GM06990 (cell line): ENCODE results near the gene GNB1.
"Not testable (repeated sequence)": the region's sequence is repeated elsewhere in the genome, so short reads cannot be mapped to it uniquely, and the experiment has no call there.

ENCODE experiments used
- DNase-seq: peaks from one replicate; pipeline ENCODE4 v3.0.0-alpha.2; 2011; ENCODE audit not compliant: insufficient read length; ENCODE audit errors: extremely low read depth
- H3K27me3 ChIP-seq: replicated peaks from 2 replicates; pipeline ENCODE4 v1.6.0; 2011; ENCODE audit warnings: low read length; ENCODE audit not compliant: control insufficient read depth, insufficient read depth
- H3K36me3 ChIP-seq: 2 replicates; pipeline ENCODE4 v1.5.1; 2011; ENCODE audit warnings: low read length; ENCODE audit not compliant: control insufficient read depth, insufficient read depth
- H3K4me3 ChIP-seq: replicated peaks from 2 replicates; pipeline ENCODE4 v1.5.1; 2011; ENCODE audit warnings: low read depth, mild to moderate bottlenecking, control low read depth, low read length
- TF ChIP-seq, protein P1 (sequence below): IDR thresholded peaks from 2 replicates; pipeline ENCODE4 v1.5.1; 2011; ENCODE audit warnings: low read length, control low read depth, mild to moderate bottlenecking, inconsistent platforms; ENCODE audit not compliant: insufficient read depth, poor library complexity, severe bottlenecking

GNB1 gene

GRCh38 chr1:1861339-1861730, 29.6 kb downstream of the GNB1 start:
- H3K27me3 ChIP-seq, result no peaks in the 10 kb centered on the region
- H3K36me3 ChIP-seq, result peaks cover 3% of the 10 kb centered on the region
- no peak overlapping the region for H3K4me3 ChIP-seq
- no peak for DNase-seq
- TF ChIP-seq, protein P1, sequence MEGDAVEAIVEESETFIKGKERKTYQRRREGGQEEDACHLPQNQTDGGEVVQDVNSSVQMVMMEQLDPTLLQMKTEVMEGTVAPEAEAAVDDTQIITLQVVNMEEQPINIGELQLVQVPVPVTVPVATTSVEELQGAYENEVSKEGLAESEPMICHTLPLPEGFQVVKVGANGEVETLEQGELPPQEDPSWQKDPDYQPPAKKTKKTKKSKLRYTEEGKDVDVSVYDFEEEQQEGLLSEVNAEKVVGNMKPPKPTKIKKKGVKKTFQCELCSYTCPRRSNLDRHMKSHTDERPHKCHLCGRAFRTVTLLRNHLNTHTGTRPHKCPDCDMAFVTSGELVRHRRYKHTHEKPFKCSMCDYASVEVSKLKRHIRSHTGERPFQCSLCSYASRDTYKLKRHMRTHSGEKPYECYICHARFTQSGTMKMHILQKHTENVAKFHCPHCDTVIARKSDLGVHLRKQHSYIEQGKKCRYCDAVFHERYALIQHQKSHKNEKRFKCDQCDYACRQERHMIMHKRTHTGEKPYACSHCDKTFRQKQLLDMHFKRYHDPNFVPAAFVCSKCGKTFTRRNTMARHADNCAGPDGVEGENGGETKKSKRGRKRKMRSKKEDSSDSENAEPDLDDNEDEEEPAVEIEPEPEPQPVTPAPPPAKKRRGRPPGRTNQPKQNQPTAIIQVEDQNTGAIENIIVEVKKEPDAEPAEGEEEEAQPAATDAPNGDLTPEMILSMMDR, result no peak

- not testable (repeated sequence) for DNase-seq, H3K4me3 ChIP-seq, H3K36me3 ChIP-seq
Observed at GRCh38 chr1:1859970-1860697, 30.8 kb downstream of the GNB1 start.

DNA sequence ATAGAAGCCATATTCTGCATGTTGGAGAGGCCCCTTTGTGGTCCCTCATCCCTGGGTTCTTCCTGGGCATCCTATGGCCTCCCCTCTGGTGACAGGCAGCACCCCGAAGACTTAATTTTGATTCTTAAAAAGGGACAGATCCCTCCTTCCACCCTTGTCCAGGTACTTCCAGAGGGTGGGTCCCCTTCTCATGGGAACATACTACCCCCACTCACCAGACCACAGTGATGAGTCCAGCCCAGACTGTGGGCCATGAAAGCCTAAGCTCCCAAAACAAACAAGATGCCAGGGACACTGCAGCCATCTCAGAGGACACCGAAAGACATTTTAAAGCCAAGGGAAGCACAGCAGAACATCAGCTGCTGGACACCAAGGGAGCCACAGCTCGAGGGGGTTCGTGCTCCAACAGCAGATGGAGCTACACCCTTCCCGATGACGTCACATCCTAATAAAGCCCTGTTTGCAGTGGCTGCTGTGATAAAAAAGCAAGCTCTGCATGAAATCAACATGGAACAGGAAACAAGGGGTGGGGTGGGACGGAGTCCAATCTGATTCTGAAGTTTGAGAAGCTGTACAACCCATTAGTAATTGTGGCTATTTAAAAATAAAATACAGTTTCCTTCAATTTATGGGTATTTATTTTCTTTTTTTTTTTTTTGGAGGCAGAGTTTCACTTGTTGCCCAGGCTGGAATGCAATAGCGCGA, 32.4 kb downstream of the GNB1 start:
- H3K4me3 ChIP-seq, result no peak overlapping the region
- DNase-seq, result no peak
- peaks cover 3% of the 10 kb centered on the region for H3K36me3 ChIP-seq
- H3K27me3 ChIP-seq, result no peaks in the 10 kb centered on the region
- TF ChIP-seq, protein P1, result peak; percentile 12

More at GRCh38 chr1:1859970-1860697, 30.8 kb downstream of the GNB1 start:
- H3K27me3 ChIP-seq, result not testable (repeated sequence)

GRCh38 chr1:1857096-1857703, 33.7 kb downstream of the GNB1 start:
- Histone ChIP-seq H3K36me3 (no peaks in the 10 kb centered on the region; the same call in 1 of the 2 replicates), H3K27me3 (no peaks in the 10 kb centered on the region), H3K4me3 (no peak overlapping the region)
- DNase-seq, result no peak
- TF ChIP-seq, protein P1, result no peak

DNA sequence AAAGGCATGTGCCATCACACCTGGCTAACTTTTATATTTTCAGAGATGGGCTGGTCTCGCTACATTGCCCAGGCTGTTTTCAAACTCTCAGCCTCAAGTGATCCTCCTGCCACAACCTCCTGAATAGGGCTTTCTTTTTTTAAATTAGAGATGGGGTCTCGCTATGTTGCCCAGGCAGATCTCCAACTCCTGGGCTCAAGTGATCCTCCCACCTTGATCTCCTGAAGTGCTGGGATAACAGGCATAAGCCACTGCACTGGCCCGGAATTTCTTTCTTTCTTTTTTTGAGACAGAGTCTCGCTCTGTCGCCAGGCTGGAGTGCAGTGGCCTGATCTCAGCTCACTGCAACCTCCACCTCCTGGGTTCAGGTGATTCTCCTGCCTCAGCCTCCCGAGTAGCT, 34.7 kb downstream of the GNB1 start:
- not testable (repeated sequence) for H3K4me3 ChIP-seq, H3K36me3 ChIP-seq, H3K27me3 ChIP-seq, DNase-seq

GRCh38 chr1:1853593-1854257, 37.2 kb downstream of the GNB1 start:
- no peak for DNase-seq
- H3K36me3 ChIP-seq, result no peaks in the 10 kb centered on the region; the same call in none of the 2 replicates
- H3K27me3 ChIP-seq, result no peaks in the 10 kb centered on the region
- TF ChIP-seq, protein P1, result no peak
- no peak overlapping the region for H3K4me3 ChIP-seq
